Ishikawa (cell line): ENCODE data around the gene ERC1.

Source experiments
- CEBPB ChIP-seq: IDR thresholded peaks from 2 replicates; pipeline ENCODE4 v1.6.1; 2012
- CREB1 ChIP-seq: IDR thresholded peaks from 2 replicates; pipeline ENCODE4 v1.6.1; 2012; ENCODE audit warnings: low read depth
- EGR1 ChIP-seq: IDR thresholded peaks from 2 replicates; pipeline ENCODE4 v1.6.1; 2012
- EP300 ChIP-seq: IDR thresholded peaks from 2 replicates; pipeline ENCODE4 v1.6.1; 2012; ENCODE audit warnings: borderline replicate concordance
- FOXM1 ChIP-seq: IDR thresholded peaks from 2 replicates; pipeline ENCODE4 v1.6.1; 2012; ENCODE audit warnings: low read depth, borderline replicate concordance
- MAX ChIP-seq: IDR thresholded peaks from 2 replicates; pipeline ENCODE4 v1.6.1; 2012
- NFIC ChIP-seq: IDR thresholded peaks from 2 replicates; pipeline ENCODE4 v1.6.1; 2012
- RAD21 ChIP-seq: IDR thresholded peaks from 2 replicates; pipeline ENCODE4 v1.6.1; 2012; ENCODE audit warnings: low read depth
- REST ChIP-seq: IDR thresholded peaks from 2 replicates; pipeline ENCODE4 v1.6.1; 2012; ENCODE audit warnings: low read depth, mild to moderate bottlenecking
- TAF1 ChIP-seq: IDR thresholded peaks from 2 replicates; pipeline ENCODE4 v1.6.1; 2012; ENCODE audit warnings: low read depth, mild to moderate bottlenecking
- TCF12 ChIP-seq: IDR thresholded peaks from 2 replicates; pipeline ENCODE4 v1.6.1; 2012; ENCODE audit warnings: low read depth
- TEAD4 ChIP-seq: IDR thresholded peaks from 2 replicates; pipeline ENCODE4 v1.6.1; 2012
- USF1 ChIP-seq: IDR thresholded peaks from 2 replicates; pipeline ENCODE4 v1.6.1; 2012
- YY1 ChIP-seq: IDR thresholded peaks from 2 replicates; pipeline ENCODE4 v1.6.1; 2012; ENCODE audit warnings: low read depth
- ZBTB7A ChIP-seq: IDR thresholded peaks from 2 replicates; pipeline ENCODE4 v1.6.1; 2012; ENCODE audit warnings: low read depth

Gene ERC1

DNA sequence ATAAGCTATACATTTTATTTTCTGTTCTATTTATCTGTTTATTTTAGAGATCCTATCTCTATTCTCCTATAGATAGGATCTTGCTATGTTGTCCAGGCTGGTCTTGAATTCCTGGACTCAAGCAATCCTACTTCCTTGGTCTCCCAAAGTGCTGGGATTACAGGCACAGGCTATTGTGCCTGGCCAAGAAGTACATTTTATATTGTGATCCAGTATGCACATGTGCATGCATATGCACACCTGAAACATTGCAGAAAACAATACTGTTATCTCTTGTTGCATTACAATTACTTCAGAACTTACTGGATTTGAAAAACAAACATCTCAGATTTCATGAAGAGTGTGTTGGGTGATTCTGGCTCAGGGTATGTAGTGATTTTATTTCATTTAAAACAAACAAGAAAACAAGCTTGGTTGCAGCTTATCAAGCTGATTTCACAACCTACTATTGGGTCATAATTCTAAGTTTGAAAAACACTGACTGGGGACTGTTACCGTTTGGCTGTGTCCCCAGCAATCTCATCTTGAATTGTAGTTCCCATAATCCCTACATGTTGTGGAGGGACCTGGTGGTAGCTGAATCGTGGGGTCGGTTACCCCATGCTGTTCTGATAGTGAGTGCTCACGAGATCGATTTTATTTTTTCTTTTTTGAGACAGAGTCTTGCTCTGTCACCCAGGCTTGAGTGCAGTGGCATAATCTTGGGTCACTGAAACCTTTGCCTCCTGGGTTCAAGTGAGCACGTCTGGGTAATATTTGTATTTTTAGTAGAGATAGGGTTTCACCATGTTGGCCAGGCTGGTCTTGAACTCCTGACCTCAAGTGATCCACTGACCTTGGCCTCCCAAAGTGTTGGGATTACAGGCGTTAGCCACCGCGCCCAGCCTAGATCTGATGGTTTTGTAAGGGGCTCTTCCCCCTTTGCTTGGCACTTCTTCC, 31.3 kb downstream of the ERC1 start:
- TF ChIP-seq TCF12 (no peak), ZBTB7A (no peak), TAF1 (no peak), YY1 (no peak), TEAD4 (no peak)

DNA sequence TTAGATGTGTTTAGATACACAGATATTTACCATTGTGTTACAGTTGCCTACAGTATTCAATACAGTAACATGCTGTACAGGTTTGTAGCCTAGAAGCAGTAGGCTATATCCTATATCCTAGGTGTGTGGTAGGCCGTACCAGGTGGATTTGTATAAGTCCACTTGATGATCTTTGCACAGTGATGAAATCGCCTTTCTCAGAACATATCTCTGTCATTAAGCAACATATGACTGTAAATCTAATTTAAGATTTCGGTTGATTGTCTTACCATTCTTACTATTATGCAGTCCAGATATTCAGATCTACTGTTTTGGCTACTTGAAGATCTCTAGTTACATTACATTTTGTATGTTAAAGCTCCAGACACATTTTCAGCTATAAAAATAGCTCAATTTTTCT, 39.8 kb downstream of the ERC1 start:
- no peak for TF ChIP-seq REST
- no peak for TF ChIP-seq NFIC
- no peak for TF ChIP-seq CEBPB
- no peak for TF ChIP-seq FOXM1
- TF ChIP-seq CREB1, result no peak
- TF ChIP-seq ZBTB7A, result no peak
- no peak for TF ChIP-seq MAX
- no peak for TF ChIP-seq TAF1
- TF ChIP-seq RAD21, result no peak
- TF ChIP-seq USF1, result no peak
- TF ChIP-seq EP300, result no peak

DNA sequence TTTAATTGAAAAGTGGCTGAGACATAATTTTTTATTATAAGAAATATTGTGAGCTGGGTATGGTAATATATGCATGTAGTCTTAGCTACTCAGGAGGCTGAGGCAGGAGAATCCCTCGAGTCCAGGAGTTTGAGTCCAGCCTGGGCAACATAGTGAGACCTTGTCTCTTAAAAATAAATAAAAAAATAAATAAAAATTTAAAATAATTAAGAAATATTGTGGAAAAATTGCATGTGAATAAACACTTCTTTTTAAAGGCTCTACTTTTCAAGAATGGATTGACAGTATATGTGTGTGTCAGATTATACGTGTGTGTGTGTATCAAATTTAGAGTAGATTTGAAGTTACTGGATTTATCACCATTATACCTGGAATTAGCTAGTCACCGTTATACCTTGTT, 43.2 kb downstream of the ERC1 start:
- TF ChIP-seq FOXM1 (no peak), REST (no peak), TAF1 (no peak), USF1 (no peak), CEBPB (no peak), TEAD4 (no peak), NFIC (no peak)

GRCh38 chr12:1034751-1035457, 43.9 kb downstream of the ERC1 start:
- no peak for TF ChIP-seq RAD21
- no peak for TF ChIP-seq ZBTB7A
- no peak for TF ChIP-seq EP300
- no peak for TF ChIP-seq CREB1
- TF ChIP-seq USF1, result no peak
- TF ChIP-seq REST, result no peak
- TF ChIP-seq MAX, result no peak
- no peak for TF ChIP-seq CEBPB
- no peak for TF ChIP-seq FOXM1
- no peak for TF ChIP-seq NFIC
- no peak for TF ChIP-seq TAF1
- TF ChIP-seq YY1, result no peak
- TF ChIP-seq TEAD4, result no peak
- no peak for TF ChIP-seq TCF12
- no peak for TF ChIP-seq EGR1
